GM12875 (cell line): ENCODE data around the gene ANXA11.

Experiments used
- H3K4me3 ChIP-seq: one replicate; pipeline ENCODE4 v1.5.1; 2011; ENCODE audit warnings: low read depth, low read length, control low read depth
- CTCF ChIP-seq: IDR thresholded peaks from 2 replicates; pipeline ENCODE4 v1.5.1; 2011; ENCODE audit warnings: low read depth, mild to moderate bottlenecking, control low read depth, inconsistent platforms, low read length, moderate library complexity, borderline replicate concordance; ENCODE audit not compliant: insufficient read depth

Gene ANXA11

GRCh38 chr10:80173466-80173865 lies 31.9 kb downstream of the ANXA11 start:
- TF ChIP-seq CTCF: no peak
- H3K4me3 ChIP-seq: no peak overlapping the region

- TF ChIP-seq CTCF: no peak
- H3K4me3 ChIP-seq: no peak overlapping the region
Observed at GRCh38 chr10:80172896-80173295, 32.4 kb downstream of the ANXA11 start.

- no peak overlapping the region for H3K4me3 ChIP-seq
- TF ChIP-seq CTCF: no peak
Observed at GRCh38 chr10:80171248-80171660, 34.1 kb downstream of the ANXA11 start.

- no peak overlapping the region for H3K4me3 ChIP-seq
- no peak for TF ChIP-seq CTCF
Observed at GRCh38 chr10:80170641-80171040, 34.7 kb downstream of the ANXA11 start.

GRCh38 chr10:80170026-80170425 lies 35.3 kb downstream of the ANXA11 start:
- no peak overlapping the region for H3K4me3 ChIP-seq
- no peak for TF ChIP-seq CTCF

- peak; percentile 73 for TF ChIP-seq CTCF
- no peak overlapping the region for H3K4me3 ChIP-seq
Observed at GRCh38 chr10:80168679-80169380, 36.5 kb downstream of the ANXA11 start.

GRCh38 chr10:80168162-80168511 lies 37.2 kb downstream of the ANXA11 start:
- TF ChIP-seq CTCF: no peak
- H3K4me3 ChIP-seq: no peak overlapping the region
